Mucosa of rectum (tissue), 2 donors: ENCODE results near the gene RGS21.

ENCODE experiments used
- H3K27ac ChIP-seq, 2 donors: one replicate each; pipeline ENCODE4 v1.7.0; 2013; ENCODE audit warnings: inconsistent platforms in 2 of 2, low read depth in 2 of 2, low read length in 2 of 2
- H3K27me3 ChIP-seq, 2 donors: one replicate each; pipeline ENCODE4 v1.7.0; 2013; ENCODE audit warnings: low read length in 2 of 2; ENCODE audit not compliant: control insufficient read depth in 2 of 2, insufficient read depth in 2 of 2
- H3K36me3 ChIP-seq, 2 donors: one replicate each; pipeline ENCODE4 v1.7.0; 2013; ENCODE audit warnings: low read length in 2 of 2; ENCODE audit not compliant: control insufficient read depth in 2 of 2, insufficient read depth in 2 of 2
- H3K4me1 ChIP-seq, 2 donors: one replicate each; pipeline ENCODE4 v1.7.0; 2013; ENCODE audit warnings: low read length in 2 of 2, mild to moderate bottlenecking in 1 of 2; ENCODE audit not compliant: control insufficient read depth in 2 of 2, insufficient read depth in 2 of 2
- H3K4me3 ChIP-seq, 2 donors: one replicate each; pipeline ENCODE4 v1.7.0; 2013; ENCODE audit warnings: low read length in 2 of 2
- H3K9ac ChIP-seq, 2 donors: one replicate each; pipeline ENCODE4 v1.7.0; 2013; ENCODE audit warnings: low read length in 2 of 2, low read depth in 1 of 2, mild to moderate bottlenecking in 1 of 2
- H3K9me3 ChIP-seq, 2 donors: one replicate each; pipeline ENCODE4 v1.7.0; 2013; ENCODE audit warnings: low read length in 2 of 2; ENCODE audit not compliant: control insufficient read depth in 2 of 2
- donor health status: healthy.
- donor health status: Normal muscosa, but diverticular disease.

Gene RGS21

GRCh38 chr1:192402571-192402970 is 85.8 kb downstream of the RGS21 start:
- no peaks in the 10 kb centered on the region for H3K36me3 ChIP-seq

GRCh38 chr1:192407206-192407605 is 90.4 kb downstream of the RGS21 start:
- Histone ChIP-seq H3K4me3 (no peak overlapping the region), H3K36me3 (no peaks in the 10 kb centered on the region), H3K9me3 (no peaks in the 10 kb centered on the region), H3K27ac (no peak overlapping the region), H3K27me3 (no peaks in the 10 kb centered on the region), H3K9ac (no peak overlapping the region), H3K4me1 (peaks cover 0 to 3% of the 10 kb centered on the region in 2 donors)

More at GRCh38 chr1:192402571-192402970, 85.8 kb downstream of the RGS21 start:
- Histone ChIP-seq H3K9ac (no peak overlapping the region), H3K4me3 (no peak overlapping the region), H3K27me3 (no peaks in the 10 kb centered on the region), H3K9me3 (no peaks in the 10 kb centered on the region), H3K27ac (no peak overlapping the region), H3K4me1 (peaks cover 0 to 3% of the 10 kb centered on the region in 2 donors)
